ENCODE data around the gene DUS1L.
"Not testable (repeated sequence)": the region's sequence is repeated elsewhere in the genome, so short reads cannot be mapped to it uniquely, and the experiment has no call there.

DUS1L gene

DNA sequence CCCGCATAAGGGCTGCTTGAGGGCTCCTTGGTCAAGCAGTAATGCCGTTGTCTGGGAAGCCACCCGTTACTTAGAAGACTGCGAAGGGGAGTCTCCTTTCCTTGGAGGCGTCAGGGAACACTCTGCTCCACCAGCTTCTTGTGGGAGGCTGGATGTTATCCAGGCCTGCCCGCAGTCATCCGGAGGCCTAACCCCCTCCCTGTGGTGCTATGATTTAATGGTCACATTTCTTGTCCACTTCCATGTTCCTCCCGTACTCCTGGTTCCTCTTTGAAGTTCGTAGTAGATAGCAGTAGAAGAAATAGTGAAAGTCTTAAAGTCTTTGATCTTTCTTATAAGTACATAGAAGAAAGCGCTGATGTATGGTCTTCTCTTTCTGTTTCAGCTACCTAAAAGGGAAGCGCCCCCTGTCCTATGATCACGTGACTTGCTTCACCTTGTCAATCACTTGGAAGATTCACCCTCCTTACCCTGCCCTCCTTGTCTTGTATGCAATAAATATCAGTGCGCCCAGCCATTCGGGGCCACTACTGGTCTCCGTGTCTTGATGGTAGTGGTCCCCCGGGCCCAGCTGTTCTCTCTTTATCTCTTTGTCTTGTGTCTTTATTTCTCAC is 26.7 kb downstream of the DUS1L start:
- not testable (repeated sequence) for DNase-seq

- DNase-seq: no peak
Observed at GRCh38 chr17:82037889-82038195, 27.8 kb downstream of the DUS1L start.

DNA sequence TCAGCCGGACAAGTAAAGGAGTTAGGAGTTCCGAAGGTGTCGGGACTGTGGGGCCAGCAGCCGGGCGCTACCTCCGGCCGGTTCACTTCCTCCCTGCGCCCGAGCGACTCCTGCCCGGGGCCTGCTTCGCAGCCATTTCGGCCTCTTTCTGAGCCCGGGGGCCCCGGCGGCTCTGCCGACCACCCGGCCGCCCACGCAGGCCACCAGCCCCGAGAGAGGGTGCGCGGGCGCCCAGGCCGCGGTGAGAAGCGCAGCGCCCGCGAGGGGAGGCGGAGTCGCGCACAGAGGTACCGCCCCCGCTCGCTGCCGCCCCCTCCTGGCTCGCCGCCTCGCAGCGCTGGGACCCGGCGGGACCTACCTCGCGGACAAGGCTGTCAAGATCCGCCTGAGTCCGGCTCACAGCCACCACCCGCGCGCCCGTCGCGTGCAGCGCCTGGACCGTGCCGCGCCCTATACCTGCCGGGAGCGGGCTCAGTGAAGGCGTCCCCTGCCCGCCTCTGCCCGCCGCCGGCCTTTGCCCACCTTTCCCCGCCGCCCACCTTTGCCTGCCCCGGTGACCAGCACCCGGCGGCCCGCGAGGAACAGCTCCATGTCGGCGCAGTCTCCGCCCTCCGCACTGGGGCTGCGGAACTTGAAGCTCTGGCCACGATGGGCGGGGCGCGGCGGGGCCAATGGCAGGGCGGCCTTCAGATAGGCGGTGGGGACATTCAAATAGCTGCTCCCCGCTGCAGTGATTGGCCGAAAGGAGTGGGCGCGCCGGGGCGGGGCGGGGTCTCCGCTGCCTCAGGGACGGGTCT is 28.3 kb downstream of the DUS1L start, which contains the start of gene DCXR:
Gene DCXR (minus strand): TSS at position 606 of the 797 bp plus-strand sequence. CDS start 15 bp downstream, at position 591.
- peak; percentile 99 for DNase-seq

- no peak for DNase-seq
Observed at GRCh38 chr17:82036634-82037091, 28.9 kb downstream of the DUS1L start.

DNA sequence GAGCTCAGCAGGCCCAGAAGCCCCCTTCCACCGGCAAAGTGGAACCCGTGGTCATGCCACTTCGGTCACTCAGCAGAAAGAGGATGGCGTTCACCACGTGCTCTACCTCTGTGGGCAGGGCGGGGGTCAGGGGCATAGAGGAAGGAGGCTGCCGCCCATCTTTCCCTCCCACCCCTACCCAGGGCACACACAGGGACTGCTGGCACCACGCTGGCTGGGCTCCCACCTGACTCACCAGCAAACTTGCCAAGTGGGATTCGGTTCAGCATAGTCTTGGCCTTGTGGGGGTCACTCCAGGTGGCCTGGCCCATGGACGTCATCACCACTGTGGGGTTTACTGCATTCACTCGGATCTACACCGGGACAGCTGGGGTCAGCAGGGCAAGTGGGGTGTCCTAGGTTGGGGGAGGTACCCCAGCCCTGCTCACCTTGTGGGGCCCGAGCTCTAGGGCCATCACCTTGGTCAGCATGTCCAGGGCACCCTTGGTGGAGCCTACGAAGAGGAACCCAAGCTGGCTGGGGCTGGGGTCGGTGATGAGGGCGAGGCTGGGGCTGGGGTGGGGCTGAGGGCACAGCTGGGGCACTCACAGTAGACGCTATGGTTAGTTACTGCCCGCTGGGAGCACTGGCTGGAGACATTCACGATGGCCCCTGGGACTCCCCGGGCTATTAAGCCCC is 29.5 kb downstream of the DUS1L start:
- no peak for DNase-seq

GRCh38 chr17:82035488-82035887 is 30.1 kb downstream of the DUS1L start:
- no peak for DNase-seq

DNA sequence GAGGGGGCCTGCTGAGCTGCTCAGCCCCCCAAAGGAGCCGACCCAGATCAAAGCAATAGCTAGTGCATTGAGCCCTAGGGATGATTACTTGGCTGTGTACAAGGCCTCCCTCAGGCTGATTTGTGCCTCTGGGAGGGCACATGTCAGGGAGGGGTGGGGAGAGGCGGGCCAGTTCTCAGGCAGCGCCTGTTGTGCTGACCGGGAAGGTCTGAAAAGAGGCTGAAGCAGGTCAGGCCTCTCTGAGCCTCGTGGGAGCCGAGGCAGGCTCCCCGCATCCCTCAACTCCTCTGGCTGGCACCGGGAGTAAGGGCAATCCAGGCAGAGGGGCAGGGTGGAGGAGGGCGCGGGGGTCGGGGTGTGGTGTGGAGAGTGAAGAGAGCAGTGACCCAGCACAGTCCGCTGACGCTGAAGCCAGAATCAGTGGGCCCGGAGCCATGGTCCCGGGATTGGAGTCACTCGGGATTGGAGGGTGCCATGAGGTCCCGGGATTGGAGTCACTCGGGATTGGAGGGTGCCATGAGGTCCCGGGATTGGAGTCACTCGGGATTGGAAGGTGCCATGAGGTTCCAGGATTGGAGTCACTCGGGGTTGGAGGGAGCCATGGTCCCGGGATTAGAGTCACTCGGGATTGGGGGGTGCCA is 31.1 kb downstream of the DUS1L start:
- no peak for DNase-seq

DNA sequence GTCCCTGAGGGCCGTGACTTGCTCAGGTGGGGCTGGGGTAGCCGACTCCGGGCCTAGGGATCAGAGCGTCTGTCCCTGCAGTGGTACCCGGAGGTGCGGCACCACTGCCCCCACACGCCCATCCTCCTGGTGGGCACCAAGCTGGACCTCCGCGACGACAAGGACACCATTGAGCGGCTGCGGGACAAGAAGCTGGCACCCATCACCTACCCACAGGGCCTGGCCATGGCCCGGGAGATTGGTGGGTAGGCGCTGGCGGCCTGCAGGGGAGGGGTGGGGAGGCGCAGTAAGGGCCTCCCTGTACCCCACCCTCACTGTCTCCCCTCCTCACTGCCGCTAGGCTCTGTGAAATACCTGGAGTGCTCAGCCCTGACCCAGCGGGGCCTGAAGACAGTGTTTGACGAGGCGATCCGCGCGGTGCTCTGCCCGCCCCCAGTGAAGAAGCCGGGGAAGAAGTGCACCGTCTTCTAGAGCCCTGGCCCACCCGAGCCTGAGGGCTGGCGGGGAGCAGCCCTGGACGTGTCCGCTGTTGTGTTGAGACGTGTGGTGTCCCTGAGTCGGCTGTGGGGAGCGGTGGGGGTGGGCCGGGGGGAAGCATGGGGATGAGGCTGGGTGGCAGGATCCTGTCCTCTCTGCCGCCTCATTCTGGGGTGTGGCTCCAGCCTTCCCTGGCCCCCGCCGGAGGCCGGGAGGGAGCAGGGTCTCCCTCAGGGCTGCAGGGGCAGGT is 32.1 kb downstream of the DUS1L start:
- no peak for DNase-seq

DNA sequence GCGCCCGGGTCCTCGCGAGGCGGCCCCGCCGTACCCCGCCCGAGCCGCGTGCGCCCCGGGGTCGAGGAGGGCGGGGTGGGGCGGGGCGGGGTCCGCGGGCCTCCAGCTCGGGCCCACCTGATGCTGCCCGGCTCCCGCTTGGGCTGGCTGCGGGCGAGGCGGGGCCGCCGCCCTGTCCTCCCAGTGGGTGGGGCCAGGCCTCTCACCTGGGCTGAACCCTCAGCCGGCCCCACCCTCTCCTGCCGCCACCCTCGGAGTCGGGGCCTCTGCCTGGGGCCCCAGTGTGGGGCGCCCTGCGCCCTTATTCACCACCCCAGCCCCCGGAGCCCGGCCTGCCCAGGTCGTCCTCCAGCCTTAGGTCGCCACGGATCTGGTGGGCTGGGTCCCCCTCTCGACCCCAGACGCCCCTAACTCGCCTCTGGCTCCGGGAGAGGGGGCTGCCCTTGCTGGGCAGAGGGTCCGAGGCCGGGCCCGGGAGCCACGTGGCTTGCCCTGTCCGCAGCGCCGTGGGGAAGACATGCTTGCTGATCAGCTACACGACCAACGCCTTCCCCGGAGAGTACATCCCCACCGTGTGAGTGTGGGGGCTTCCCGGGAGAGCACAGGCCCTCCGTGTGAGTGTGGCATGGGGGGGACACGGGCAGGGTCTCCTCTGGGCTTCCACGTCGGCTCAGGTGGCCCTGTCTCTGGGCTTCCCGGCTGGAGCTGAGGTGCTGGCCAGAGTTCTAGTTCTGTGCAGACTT is 33.5 kb downstream of the DUS1L start:
- peak; percentile 75 for DNase-seq

DNA sequence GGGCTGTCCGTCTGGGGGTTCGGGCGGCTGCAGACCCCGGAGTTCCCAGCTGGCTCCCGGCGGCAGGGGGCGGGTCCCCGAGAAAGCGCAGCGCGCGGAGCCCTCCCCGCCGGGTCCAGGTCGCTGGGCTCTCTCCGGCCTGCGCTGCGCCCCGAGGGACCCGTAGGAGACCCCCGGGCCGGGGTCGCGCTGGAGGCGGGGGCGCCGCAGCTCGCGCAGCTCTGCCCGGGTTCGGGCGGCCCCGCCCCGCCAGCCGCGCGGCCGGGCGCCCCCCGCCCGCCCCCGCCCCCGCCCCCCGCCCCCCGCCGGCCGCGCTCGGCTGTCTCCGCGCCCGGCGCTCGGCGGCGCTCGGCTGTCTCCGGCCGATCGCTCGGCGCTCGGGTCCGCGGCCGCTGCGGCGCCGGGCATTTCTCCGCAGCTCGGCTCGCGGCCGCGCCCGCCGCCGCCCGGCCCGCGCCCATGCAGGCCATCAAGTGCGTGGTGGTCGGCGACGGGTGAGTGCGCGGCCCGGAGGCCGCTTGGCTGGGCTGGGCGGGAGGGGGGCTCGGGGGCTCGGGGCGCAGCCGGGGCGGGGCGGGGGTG is 34.2 kb downstream of the DUS1L start, which contains the start of gene RAC3:
Gene RAC3 (plus strand): TSS at position 376 of the 582 bp plus-strand sequence. CDS start 84 bp downstream, at position 460.
- DNase-seq: peak; percentile 72

DNA sequence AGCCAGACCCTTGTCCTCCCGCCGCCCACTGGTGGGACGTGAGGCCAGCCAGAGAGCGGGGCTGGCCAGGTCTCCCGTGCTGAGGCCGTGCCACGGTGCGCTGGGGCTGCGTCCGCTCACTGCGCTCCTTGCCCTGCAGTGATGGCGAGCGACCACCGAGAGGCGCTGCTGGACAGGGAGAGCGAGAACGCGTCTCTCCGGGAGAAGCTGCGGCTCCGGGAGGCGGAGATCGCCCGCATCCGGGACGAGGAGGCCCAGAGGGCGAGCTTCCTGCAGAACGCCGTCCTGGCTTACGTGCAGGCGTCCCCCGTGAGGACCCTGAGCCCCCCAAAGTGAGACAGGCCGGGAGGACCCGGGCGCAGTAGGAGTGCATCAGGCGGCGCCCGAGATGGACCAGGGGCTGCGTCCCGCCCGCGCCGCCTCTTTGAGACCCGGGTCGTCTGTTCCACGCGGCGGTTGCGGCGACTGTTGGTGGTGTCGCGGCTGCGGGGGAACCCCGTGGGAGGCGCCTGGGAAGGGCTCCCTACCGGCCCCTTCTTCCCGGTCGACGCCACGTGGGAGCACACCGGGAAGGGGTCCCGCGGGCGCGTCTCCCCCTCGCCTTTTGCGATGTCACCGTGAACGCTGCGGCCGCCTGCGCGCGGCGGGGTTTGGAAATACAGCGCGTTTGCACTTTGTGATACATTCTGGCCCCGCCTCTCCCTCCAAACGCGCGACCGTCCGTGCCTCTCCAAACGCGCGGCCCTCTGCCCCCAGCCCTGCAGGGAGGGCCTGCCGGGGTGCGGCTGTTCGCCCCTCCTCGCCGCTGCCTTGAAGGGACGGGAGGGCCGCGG is 34.9 kb downstream of the DUS1L start:
- DNase-seq: peak; percentile 92

- no peak for DNase-seq
Observed at GRCh38 chr17:82029990-82030469, 35.6 kb downstream of the DUS1L start.

DNA sequence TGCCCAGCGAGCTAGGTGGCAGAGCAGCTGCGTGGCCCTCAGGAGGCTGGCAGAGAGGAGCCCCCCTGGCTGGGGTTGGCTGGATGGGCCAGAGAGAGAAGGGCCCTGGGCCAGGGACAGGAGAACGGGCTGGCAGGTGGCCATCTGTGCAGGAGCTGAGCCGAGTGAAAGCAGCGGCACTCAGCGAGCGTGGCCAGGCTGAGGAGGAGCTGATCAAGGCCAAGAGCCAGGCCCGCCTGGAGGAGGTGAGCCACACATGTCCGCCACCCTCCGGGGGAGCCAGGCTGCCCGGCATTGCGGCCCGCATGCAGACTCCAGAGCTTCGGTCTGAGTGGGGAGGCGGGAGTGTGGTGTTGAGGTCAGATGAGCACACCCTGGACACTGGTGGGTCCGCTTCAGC is 36.2 kb downstream of the DUS1L start:
- no peak for DNase-seq

DNA sequence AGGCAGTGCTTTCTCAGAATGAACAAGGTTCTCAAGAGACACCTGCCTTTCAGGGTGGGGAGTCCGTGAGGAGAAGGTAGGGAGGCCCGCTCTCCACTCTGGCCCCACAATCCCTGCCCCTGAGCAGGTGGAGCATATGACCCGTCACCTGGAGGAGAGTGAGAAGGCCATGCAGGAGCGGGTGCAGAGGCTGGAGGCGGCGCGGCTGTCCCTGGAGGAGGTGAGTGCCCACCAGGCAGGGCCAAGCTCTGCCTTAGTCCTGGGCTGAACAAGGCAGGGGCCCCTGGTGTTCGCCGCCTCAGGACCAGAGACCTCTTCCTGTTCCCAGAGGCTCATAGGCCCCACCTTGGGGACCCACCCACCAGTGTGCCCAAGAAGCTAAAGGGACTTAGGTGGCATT is 36.6 kb downstream of the DUS1L start:
- DNase-seq: no peak

DNA sequence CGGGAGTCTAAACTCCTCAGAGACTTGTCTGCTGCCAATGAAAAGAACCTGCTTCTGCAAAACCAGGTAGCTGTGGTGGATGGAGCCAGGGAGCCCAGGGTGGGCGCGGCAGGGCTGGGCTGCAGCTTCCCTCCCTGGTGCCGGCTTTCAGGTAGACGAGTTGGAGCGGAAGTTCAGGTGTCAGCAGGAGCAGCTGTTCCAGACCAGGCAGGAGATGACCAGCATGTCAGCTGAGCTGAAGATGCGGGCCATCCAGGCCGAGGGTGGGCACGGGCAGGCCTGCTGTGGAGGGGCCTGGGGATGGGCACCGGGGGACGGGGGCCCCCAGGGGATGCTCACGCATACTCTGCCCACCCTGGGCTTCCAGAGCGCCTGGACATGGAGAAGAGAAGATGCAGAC is 37.4 kb downstream of the DUS1L start:
- no peak for DNase-seq

- no peak for DNase-seq
Observed at GRCh38 chr17:82025401-82026107, 40.0 kb downstream of the DUS1L start.

DNA sequence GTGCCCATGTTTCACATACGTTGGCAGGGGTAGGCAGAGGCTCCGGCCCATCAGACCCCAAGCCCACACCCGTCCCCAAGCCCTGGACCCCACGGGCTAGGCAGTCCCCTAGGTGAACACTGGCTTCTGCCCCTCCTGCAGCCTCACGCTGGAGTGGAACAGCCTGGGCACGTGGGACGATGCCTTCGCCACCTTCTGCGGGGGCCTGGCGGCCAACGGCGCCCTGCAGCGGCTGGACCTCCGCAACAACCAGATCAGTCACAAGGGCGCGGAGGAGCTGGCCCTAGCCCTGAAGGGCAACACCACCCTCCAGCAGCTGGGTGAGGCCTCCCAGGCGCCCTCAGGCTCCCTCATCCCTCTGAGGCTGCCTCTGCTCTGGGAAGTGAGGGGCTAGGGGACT is 40.7 kb downstream of the DUS1L start:
- no peak for DNase-seq

DNA sequence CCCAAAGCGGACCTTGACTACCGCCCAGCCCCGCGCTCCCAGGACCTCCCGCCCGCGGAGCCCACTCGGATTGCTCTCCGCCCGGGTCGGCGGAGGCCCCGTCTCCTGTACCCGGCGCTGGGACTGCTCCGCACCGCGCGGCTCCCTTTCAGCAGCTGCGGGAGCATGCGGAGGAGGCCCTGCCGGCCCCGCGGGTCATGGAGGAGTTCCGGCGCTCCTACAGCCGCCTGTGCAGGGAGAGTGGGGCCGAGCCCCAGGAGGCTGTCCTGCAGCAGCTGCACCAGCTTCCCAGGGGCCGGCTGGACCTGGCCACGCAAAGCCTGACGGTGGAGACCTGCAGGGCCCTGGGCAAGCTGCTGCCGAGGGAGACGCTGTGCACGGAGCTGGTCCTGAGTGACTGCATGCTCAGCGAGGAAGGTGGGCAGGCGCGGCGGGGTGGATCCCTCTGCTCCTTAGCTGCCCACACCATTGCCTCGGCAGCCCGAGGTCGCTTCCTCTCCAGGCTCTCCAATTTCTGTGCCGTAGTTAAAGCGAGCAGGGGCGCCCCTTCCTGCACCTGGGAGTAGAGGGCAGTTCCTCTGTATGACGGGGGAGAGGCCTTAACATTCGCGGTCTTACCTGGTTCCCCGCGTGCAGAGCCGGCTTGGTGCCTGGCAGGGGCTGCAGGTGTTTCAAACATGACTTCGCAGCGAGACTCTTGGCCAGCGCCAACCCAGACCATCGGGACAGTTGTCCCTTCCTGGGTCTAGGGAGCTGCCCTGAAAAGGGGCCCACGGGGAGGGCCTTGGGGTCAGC is 42.0 kb downstream of the DUS1L start:
- peak; percentile 64 for DNase-seq

- DNase-seq: peak; percentile 100
Observed at GRCh38 chr17:82022981-82023446, 42.6 kb downstream of the DUS1L start, which contains the start of gene LRRC45. TSS of gene LRRC45 (plus strand) at chr17:82023305. CDS start at chr17:82023644, 339 bp downstream.

Data from NCI-H82 (cell line).